Activated T-helper 2 cell treated with anti-CD3 and anti-CD28 coated beads, Interferon-gamma antibody, Interleukin-2, Interleukin-4, amounts not matched to agents 10 μg/mL and 5 μg/mL and 100 μg/mL, durations not matched to agents 14 hours and 24 hours and 36 hours (primary cell): Measurements from ENCODE around the gene EDARADD. TPM values are rescaled to one million over a fixed set of nuclear protein-coding genes. Genes with fewer than 3 reads are reported as not detected.
A peak's percentile ranks its signal among the peaks of the same experiment; 100 is the strongest.

Experiments
- DNase-seq: peaks from one replicate; pipeline ENCODE4 v3.0.0; 2021; ENCODE audit warnings: low spot score
- H3K27ac Mint-ChIP-seq: one replicate; pipeline ENCODE4 v1.8.0; 2021; ENCODE audit warnings: mixed read lengths
- H3K27me3 Mint-ChIP-seq: one replicate; pipeline ENCODE4 v1.8.0; 2021; ENCODE audit warnings: low read depth, mixed read lengths
- H3K36me3 Mint-ChIP-seq: one replicate; pipeline ENCODE4 v1.8.0; 2021; ENCODE audit warnings: low read depth, mixed read lengths
- H3K4me1 Mint-ChIP-seq: one replicate; pipeline ENCODE4 v1.8.0; 2021; ENCODE audit warnings: low read depth, mixed read lengths
- H3K4me3 Mint-ChIP-seq: one replicate; pipeline ENCODE4 v1.8.0; 2021; ENCODE audit warnings: low read depth, mild to moderate bottlenecking, moderate library complexity, mixed read lengths
- H3K9me3 Mint-ChIP-seq: one replicate; pipeline ENCODE4 v1.8.0; 2021; ENCODE audit warnings: mixed read lengths
- intact Hi-C: fragments of 100-400 bp; cut with micrococcal nuclease; formaldehyde crosslinking; loops from one replicate; pipeline ENCODE4 v1.15.1; 2023
- total RNA-seq: library from RNA; stranded (reverse); gene quantifications from 2 replicates; pipeline ENCODE4 v1.2.3, GENCODE V29; 2022

Gene EDARADD
- total RNA-seq, 1 donor from 2014 or later, result 53.8 TPM

GRCh38 chr1:236518322-236518721 lies 124.2 kb downstream of the EDARADD start:
- no peak overlapping the region for H3K27ac Mint-ChIP-seq
- no peak overlapping the region for H3K4me3 Mint-ChIP-seq
- H3K36me3 Mint-ChIP-seq, result no peaks in the 10 kb centered on the region
- peaks cover 30% of the 10 kb centered on the region for H3K4me1 Mint-ChIP-seq
- DNase-seq, result no peak
- H3K9me3 Mint-ChIP-seq, result no peaks in the 10 kb centered on the region
- H3K27me3 Mint-ChIP-seq, result peaks cover 34% of the 10 kb centered on the region
- intact Hi-C loops, result no loop called here

- H3K9me3 Mint-ChIP-seq, result no peaks in the 10 kb centered on the region
- no peak for DNase-seq
- H3K4me3 Mint-ChIP-seq, result no peak overlapping the region
- H3K4me1 Mint-ChIP-seq, result peaks cover 36% of the 10 kb centered on the region
- no peak overlapping the region for H3K27ac Mint-ChIP-seq
- H3K36me3 Mint-ChIP-seq, result peaks cover 8% of the 10 kb centered on the region
- intact Hi-C loops, result loop anchor here (5.0 to 10.0 kb wide), 2 partner anchors 238 to 416 kb away; partner anchors contain the start of gene ERO1B
- H3K27me3 Mint-ChIP-seq, result peaks cover 31% of the 10 kb centered on the region
These were observed 126.4 kb downstream of the EDARADD start for GRCh38 chr1:236520445-236521005.

GRCh38 chr1:236522937-236523703 lies 129.0 kb downstream of the EDARADD start:
- H3K4me3 Mint-ChIP-seq, result peak overlapping the region; percentile 98
- intact Hi-C loops, result loop anchor here (5.0 to 10.0 kb wide), 2 partner anchors 241 to 418 kb away; partner anchors contain the start of gene ERO1B
- peak overlapping the region; percentile 99 for H3K27ac Mint-ChIP-seq
- no peak for DNase-seq
- peaks cover 24% of the 10 kb centered on the region for H3K27me3 Mint-ChIP-seq
- H3K4me1 Mint-ChIP-seq, result peaks cover 16% of the 10 kb centered on the region
- H3K9me3 Mint-ChIP-seq, result no peaks in the 10 kb centered on the region
- peaks cover 25% of the 10 kb centered on the region for H3K36me3 Mint-ChIP-seq

- peaks cover 26% of the 10 kb centered on the region for H3K36me3 Mint-ChIP-seq
- H3K27ac Mint-ChIP-seq, result peak within 1 kb of the TSS; percentile 99
- intact Hi-C loops, result loop anchor here (1.0 to 10.0 kb wide), 4 partner anchors 11 to 419 kb away; partner anchors contain the start of genes ERO1B and HEATR1
- peaks cover 14% of the 10 kb centered on the region for H3K4me1 Mint-ChIP-seq
- peaks cover 18% of the 10 kb centered on the region for H3K27me3 Mint-ChIP-seq
- peak; percentile 80 for DNase-seq
- H3K9me3 Mint-ChIP-seq, result no peaks in the 10 kb centered on the region
- peak within 1 kb of the TSS; percentile 98 for H3K4me3 Mint-ChIP-seq
These were observed 129.6 kb downstream of the EDARADD start, which contains the start of gene LGALS8 for GRCh38 chr1:236523704-236524141. Gene LGALS8 (plus strand): TSS chr1:236523982. CDS start chr1:236526071, 2,089 bp downstream.

GRCh38 chr1:236524142-236524894 lies 130.2 kb downstream of the EDARADD start:
- intact Hi-C loops, result loop anchor here (1.0 to 10.0 kb wide), 4 partner anchors 10 to 420 kb away; partner anchors contain the start of genes ERO1B and HEATR1
- peaks cover 30% of the 10 kb centered on the region for H3K36me3 Mint-ChIP-seq
- H3K4me3 Mint-ChIP-seq, result peak overlapping the region; percentile 98
- peaks cover 17% of the 10 kb centered on the region for H3K27me3 Mint-ChIP-seq
- peak; percentile 58 for DNase-seq
- no peaks in the 10 kb centered on the region for H3K9me3 Mint-ChIP-seq
- H3K4me1 Mint-ChIP-seq, result peaks cover 17% of the 10 kb centered on the region
- H3K27ac Mint-ChIP-seq, result peak overlapping the region; percentile 99

- H3K9me3 Mint-ChIP-seq, result no peaks in the 10 kb centered on the region
- H3K4me3 Mint-ChIP-seq, result peak overlapping the region; percentile 98
- intact Hi-C loops, result loop anchor here (1.0 to 10.0 kb wide), 4 partner anchors 9 to 420 kb away; partner anchors contain the start of genes ERO1B and HEATR1
- peaks cover 17% of the 10 kb centered on the region for H3K4me1 Mint-ChIP-seq
- H3K36me3 Mint-ChIP-seq, result peaks cover 30% of the 10 kb centered on the region
- DNase-seq, result no peak
- peak overlapping the region; percentile 99 for H3K27ac Mint-ChIP-seq
- peaks cover 13% of the 10 kb centered on the region for H3K27me3 Mint-ChIP-seq
These were observed 130.8 kb downstream of the EDARADD start for GRCh38 chr1:236524895-236525184.

- no peak overlapping the region for H3K27ac Mint-ChIP-seq
- H3K4me1 Mint-ChIP-seq, result peaks cover 26% of the 10 kb centered on the region
- H3K27me3 Mint-ChIP-seq, result peaks cover 7% of the 10 kb centered on the region
- peaks cover 39% of the 10 kb centered on the region for H3K36me3 Mint-ChIP-seq
- DNase-seq, result no peak
- H3K4me3 Mint-ChIP-seq, result no peak overlapping the region
- no peaks in the 10 kb centered on the region for H3K9me3 Mint-ChIP-seq
- intact Hi-C loops, result loop anchor here (10.0 kb wide), 1 partner anchor 421 kb away; no protein-coding TSS in a partner anchor
These were observed 132.0 kb downstream of the EDARADD start for GRCh38 chr1:236526079-236526478.

- Mint-ChIP-seq H3K4me1 (peaks cover 30% of the 10 kb centered on the region), H3K4me3 (no peak overlapping the region), H3K36me3 (peaks cover 51% of the 10 kb centered on the region), H3K27me3 (no peaks in the 10 kb centered on the region), H3K27ac (no peak overlapping the region), H3K9me3 (no peaks in the 10 kb centered on the region)
- intact Hi-C loops, result no loop called here
- no peak for DNase-seq
These were observed 136.2 kb downstream of the EDARADD start for GRCh38 chr1:236530286-236530685.

- H3K9me3 Mint-ChIP-seq, result no peaks in the 10 kb centered on the region
- H3K4me3 Mint-ChIP-seq, result no peak overlapping the region
- no peaks in the 10 kb centered on the region for H3K27me3 Mint-ChIP-seq
- intact Hi-C loops, result no loop called here
- H3K27ac Mint-ChIP-seq, result no peak overlapping the region
- DNase-seq, result no peak
- H3K4me1 Mint-ChIP-seq, result peaks cover 34% of the 10 kb centered on the region
- H3K36me3 Mint-ChIP-seq, result peaks cover 53% of the 10 kb centered on the region
These were observed 136.9 kb downstream of the EDARADD start for GRCh38 chr1:236530959-236531358.

GRCh38 chr1:236532850-236533249 lies 138.8 kb downstream of the EDARADD start:
- H3K4me1 Mint-ChIP-seq, result peaks cover 34% of the 10 kb centered on the region
- H3K27me3 Mint-ChIP-seq, result no peaks in the 10 kb centered on the region
- no peaks in the 10 kb centered on the region for H3K9me3 Mint-ChIP-seq
- DNase-seq, result no peak
- no peak overlapping the region for H3K4me3 Mint-ChIP-seq
- H3K36me3 Mint-ChIP-seq, result peaks cover 50% of the 10 kb centered on the region
- H3K27ac Mint-ChIP-seq, result peak overlapping the region; percentile 54
- intact Hi-C loops, result no loop called here

- Mint-ChIP-seq H3K27ac (peak overlapping the region; percentile 66), H3K4me3 (no peak overlapping the region), H3K36me3 (peaks cover 55% of the 10 kb centered on the region), H3K9me3 (no peaks in the 10 kb centered on the region), H3K4me1 (peaks cover 31% of the 10 kb centered on the region), H3K27me3 (no peaks in the 10 kb centered on the region)
- intact Hi-C loops, result loop anchor here (1.0 kb wide), 1 partner anchor 10 kb away; no protein-coding TSS in a partner anchor
- no peak for DNase-seq
These were observed 140.1 kb downstream of the EDARADD start for GRCh38 chr1:236534151-236534651.
